Upper lobe of right lung (tissue), 1 donor: ENCODE data around the gene KCNJ12. TPM values are rescaled to one million over a fixed set of nuclear protein-coding genes. Genes with fewer than 3 reads are reported as not detected.

ENCODE experiments used
- ATAC-seq: fragments of 200-7000 bp; cut with Tn5 transposase; one replicate; pipeline ENCODE4 v1.9.1; 2020; ENCODE audit warnings: mild to moderate bottlenecking, moderate library complexity
- DNase-seq: peaks from one replicate; pipeline ENCODE4 v3.0.0-alpha.2; 2020
- H3K27ac ChIP-seq: fragments of 200-600 bp; one replicate; pipeline ENCODE4 v1.8.0; 2022
- H3K27me3 ChIP-seq: fragments of 200-600 bp; one replicate; pipeline ENCODE4 v1.8.0; 2022; ENCODE audit warnings: mild to moderate bottlenecking
- H3K36me3 ChIP-seq: fragments of 200-600 bp; one replicate; pipeline ENCODE4 v1.8.0; 2022
- H3K4me1 ChIP-seq: fragments of 200-600 bp; one replicate; pipeline ENCODE4 v1.8.0; 2022
- H3K4me3 ChIP-seq: fragments of 200-600 bp; one replicate; pipeline ENCODE4 v1.8.0; 2022; ENCODE audit warnings: mild to moderate bottlenecking
- H3K9me3 ChIP-seq: fragments of 200-600 bp; one replicate; pipeline ENCODE4 v1.8.0; 2022
- intact Hi-C: fragments of 100-400 bp; cut with DNase I; formaldehyde crosslinking; loops from one replicate; pipeline ENCODE4 v1.11.0; 2022
- total RNA-seq: library from RNA; stranded (reverse); fragmentation: NEBNext Ultra II Directional; extraction: Animal tissue kit (Norgen Biotek cat#: 25700); gene quantifications from one replicate; pipeline ENCODE4 v1.2.1, GENCODE V29; 2021
- TF ChIP-seq, protein P1 (sequence below): fragments of 200-600 bp; IDR thresholded peaks from one replicate; pipeline ENCODE4 v1.8.0; 2022; ENCODE audit warnings: antibody characterized with exemption
- donor health status: DM: no; HTN: yes; CAD: no; lungs with severe emphysema.

Gene KCNJ12
- total RNA-seq, 1 donor from 2014 or later: 2.5 TPM

DNA sequence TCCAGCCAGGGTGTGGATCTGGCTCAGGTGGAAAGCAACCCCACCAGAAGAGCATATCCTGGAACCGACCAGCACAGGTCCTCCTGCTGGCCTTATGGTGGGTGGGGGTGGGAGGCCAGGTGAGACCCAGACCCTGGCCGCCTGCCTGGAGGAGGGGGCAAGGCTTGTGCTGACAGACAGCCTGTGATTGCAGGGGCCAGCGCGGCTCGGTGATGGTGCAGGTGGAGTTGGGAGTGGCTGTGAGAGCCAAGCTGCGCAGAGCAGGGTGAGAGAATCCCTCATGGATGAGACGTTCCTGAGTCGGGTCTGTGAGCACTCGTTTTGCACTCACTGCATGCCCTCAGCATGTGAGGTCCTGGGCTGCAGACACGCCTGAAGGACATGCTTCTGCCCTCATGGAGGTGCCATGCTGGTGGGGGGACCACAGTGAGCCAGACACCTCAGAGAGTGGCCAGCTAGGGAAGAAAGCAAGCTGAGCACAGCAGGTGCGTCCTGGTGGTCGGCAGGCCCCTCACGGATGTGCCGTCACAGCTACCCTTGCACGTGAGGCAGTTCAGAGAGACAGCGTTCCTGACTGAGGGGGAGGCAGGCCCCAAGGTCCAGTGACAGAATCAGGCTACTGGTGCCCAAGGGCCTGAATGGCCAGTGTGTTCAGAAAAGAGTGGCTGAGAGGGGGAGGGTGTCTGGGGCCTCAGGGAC lies 3.8 kb upstream of the KCNJ12 start:
- intact Hi-C loops: no loop called here
- Histone ChIP-seq H3K4me3 (no peak overlapping the region), H3K36me3 (no peaks in the 10 kb centered on the region), H3K9me3 (no peaks in the 10 kb centered on the region), H3K27ac (no peak overlapping the region), H3K4me1 (peaks cover 5% of the 10 kb centered on the region), H3K27me3 (peaks cover 21% of the 10 kb centered on the region)
- no peak for DNase-seq
- TF ChIP-seq, protein P1, sequence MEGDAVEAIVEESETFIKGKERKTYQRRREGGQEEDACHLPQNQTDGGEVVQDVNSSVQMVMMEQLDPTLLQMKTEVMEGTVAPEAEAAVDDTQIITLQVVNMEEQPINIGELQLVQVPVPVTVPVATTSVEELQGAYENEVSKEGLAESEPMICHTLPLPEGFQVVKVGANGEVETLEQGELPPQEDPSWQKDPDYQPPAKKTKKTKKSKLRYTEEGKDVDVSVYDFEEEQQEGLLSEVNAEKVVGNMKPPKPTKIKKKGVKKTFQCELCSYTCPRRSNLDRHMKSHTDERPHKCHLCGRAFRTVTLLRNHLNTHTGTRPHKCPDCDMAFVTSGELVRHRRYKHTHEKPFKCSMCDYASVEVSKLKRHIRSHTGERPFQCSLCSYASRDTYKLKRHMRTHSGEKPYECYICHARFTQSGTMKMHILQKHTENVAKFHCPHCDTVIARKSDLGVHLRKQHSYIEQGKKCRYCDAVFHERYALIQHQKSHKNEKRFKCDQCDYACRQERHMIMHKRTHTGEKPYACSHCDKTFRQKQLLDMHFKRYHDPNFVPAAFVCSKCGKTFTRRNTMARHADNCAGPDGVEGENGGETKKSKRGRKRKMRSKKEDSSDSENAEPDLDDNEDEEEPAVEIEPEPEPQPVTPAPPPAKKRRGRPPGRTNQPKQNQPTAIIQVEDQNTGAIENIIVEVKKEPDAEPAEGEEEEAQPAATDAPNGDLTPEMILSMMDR: no peak
- ATAC-seq: no peak

DNA sequence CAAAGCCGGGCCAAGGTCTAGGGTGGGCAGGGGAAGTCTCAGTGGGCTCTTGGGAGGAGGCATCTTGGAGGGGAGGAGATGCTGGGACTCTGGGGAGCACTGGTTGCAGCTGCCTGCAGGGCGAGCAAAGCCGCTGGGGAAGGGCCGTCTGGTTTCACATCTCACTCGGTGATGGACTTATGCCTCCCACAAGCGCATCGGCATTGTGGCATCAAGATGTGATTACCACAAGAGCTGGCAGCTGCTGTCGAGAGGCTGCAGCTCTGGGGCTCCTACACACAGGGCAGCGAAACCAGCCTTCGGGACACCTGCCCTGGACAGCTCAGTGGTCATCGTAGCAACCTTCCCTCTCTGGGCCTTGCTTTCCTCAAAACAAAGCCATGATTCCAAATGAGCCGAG lies 3.1 kb upstream of the KCNJ12 start:
- ATAC-seq: no peak
- TF ChIP-seq, protein P1: no peak
- peaks cover 5% of the 10 kb centered on the region for H3K4me1 ChIP-seq
- no peak overlapping the region for H3K4me3 ChIP-seq
- H3K27ac ChIP-seq: no peak overlapping the region
- peaks cover 27% of the 10 kb centered on the region for H3K27me3 ChIP-seq
- DNase-seq: no peak
- H3K9me3 ChIP-seq: no peaks in the 10 kb centered on the region
- intact Hi-C loops: no loop called here
- no peaks in the 10 kb centered on the region for H3K36me3 ChIP-seq

DNA sequence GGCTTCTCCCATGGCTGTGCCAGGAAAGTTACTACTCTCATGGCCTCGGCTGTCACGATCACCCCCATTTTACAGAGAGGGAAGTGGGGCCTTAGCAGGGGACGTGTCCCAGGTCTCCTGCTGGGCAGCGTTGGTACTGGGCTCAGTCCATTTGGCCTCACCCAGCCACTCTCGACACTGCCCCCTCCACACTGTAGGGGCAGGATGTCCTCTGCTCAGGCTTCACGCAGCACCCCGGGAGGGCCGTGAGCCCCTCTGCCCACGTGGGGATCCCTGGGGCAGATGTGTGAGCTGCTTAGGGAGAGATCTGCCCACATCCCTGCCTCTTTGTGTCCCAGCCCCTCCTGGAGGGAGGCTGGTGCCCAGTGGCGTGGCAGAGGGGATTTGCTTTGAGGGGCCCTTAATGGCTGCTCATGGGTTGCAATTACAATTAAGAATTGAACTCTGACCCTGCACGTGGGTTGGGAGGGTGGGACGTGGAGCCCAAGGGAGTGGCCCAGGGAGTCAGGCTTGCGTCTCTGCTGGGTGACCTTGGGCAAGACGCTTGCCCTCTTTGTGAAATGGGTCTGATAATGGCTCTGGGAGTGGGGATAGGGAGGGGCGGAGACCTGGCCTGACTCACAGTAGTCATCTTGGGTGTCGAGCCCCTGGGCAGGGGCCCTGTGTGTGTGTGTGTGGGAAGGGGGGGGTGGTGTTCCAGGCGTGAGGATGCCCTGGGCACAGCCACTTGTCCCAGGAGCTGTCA lies 2.3 kb upstream of the KCNJ12 start:
- H3K36me3 ChIP-seq: no peaks in the 10 kb centered on the region
- DNase-seq (no peak), ATAC-seq (no peak)
- H3K9me3 ChIP-seq: no peaks in the 10 kb centered on the region
- H3K27ac ChIP-seq: no peak overlapping the region
- no peak overlapping the region for H3K4me3 ChIP-seq
- peaks cover 5% of the 10 kb centered on the region for H3K4me1 ChIP-seq
- TF ChIP-seq, protein P1: no peak
- H3K27me3 ChIP-seq: peaks cover 36% of the 10 kb centered on the region
- intact Hi-C loops: no loop called here

DNA sequence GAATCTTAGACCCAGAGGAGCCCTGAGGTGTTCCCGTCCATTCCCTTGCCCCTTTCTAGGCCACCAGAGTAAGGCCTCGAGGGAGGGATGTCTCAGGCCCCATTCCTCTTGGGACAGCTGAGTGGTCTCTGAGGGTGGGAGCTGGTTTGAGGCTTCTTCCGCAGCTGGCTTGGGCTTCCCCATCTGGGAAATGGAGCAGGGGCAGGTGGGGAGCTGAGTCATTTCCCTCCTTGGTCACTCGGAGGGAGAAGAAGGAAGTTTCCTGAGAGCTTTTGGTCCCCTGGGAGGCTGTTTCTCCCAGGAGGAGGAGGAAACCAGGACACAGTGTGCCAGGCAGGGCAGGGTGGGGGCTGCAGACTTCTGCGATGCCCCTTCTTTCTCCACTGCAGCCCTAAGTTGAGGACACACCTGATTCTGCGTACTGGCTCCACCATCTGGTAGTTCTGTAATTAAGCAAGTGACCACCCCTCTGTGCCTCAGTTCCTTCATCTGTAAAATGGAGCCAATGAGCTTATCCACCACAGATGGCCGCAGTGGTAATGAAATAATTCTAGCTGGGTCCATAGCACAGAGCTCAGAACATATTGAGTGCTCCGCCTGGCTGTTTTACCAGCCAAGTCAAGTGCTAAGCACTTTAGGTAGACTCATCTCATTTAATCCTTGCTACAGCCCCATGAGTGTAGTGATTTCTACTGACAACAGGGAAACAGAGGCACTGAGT lies 1.6 kb upstream of the KCNJ12 start:
- TF ChIP-seq, protein P1: no peak
- H3K4me3 ChIP-seq: no peak overlapping the region
- intact Hi-C loops: no loop called here
- H3K9me3 ChIP-seq: no peaks in the 10 kb centered on the region
- DNase-seq: no peak
- H3K36me3 ChIP-seq: no peaks in the 10 kb centered on the region
- H3K27ac ChIP-seq: no peak overlapping the region
- no peak for ATAC-seq
- peaks cover 37% of the 10 kb centered on the region for H3K27me3 ChIP-seq
- H3K4me1 ChIP-seq: peaks cover 5% of the 10 kb centered on the region

DNA sequence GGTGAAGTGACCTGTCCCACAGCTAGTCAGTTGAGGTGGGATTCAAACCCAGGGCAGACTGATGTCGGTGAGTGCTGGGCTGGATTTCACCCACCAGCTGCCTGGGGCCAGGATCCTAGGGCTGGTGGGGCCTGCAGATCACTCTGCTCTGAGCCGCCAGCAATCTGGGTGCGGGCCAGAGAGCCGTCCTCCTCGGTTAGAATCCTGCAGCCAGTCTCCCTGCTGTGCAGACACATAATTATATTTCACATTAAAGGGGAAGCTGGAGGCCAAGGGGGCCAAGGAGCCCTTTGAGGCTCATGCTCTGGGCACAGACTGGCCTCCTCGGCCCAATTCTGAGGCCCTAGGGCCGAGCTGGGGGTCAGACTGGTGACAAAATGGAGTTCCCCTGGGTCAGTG lies 996 bp upstream of the KCNJ12 start:
- no peak for ATAC-seq
- TF ChIP-seq, protein P1: no peak
- no peaks in the 10 kb centered on the region for H3K9me3 ChIP-seq
- no peak for DNase-seq
- peaks cover 5% of the 10 kb centered on the region for H3K4me1 ChIP-seq
- H3K4me3 ChIP-seq: no peak overlapping the region
- no peak overlapping the region for H3K27ac ChIP-seq
- intact Hi-C loops: no loop called here
- peaks cover 37% of the 10 kb centered on the region for H3K27me3 ChIP-seq
- no peaks in the 10 kb centered on the region for H3K36me3 ChIP-seq
